Fibroblast of lung (primary cell): ENCODE results near the gene VCPKMT. TPM values are rescaled to one million over a fixed set of nuclear protein-coding genes. Genes with fewer than 3 reads are reported as not detected.

ENCODE experiments used
- DNase-seq, 2 donors: peaks; one replicate each; pipeline versions ENCODE4 v3.0.0 to v3.0.0-alpha.2; 2010; ENCODE audit warnings: low read depth in 2 of 2
- H2AFZ ChIP-seq: 2 replicates; pipeline ENCODE4 v1.5.1; 2012; ENCODE audit warnings: low read length, control low read depth, inconsistent platforms
- H3K27ac ChIP-seq: 2 replicates; pipeline ENCODE4 v1.5.1; 2011; ENCODE audit warnings: low read length, control low read depth; ENCODE audit not compliant: insufficient read depth
- H3K27me3 ChIP-seq: 2 replicates; pipeline ENCODE4 v1.5.1; 2011; ENCODE audit warnings: mild to moderate bottlenecking, low read length; ENCODE audit not compliant: control insufficient read depth, insufficient read depth
- H3K36me3 ChIP-seq: 2 replicates; pipeline ENCODE4 v1.5.1; 2011; ENCODE audit warnings: low read length; ENCODE audit not compliant: control insufficient read depth, insufficient read depth
- H3K4me1 ChIP-seq: 2 replicates; pipeline ENCODE4 v1.5.1; 2011; ENCODE audit warnings: low read length; ENCODE audit not compliant: control insufficient read depth, insufficient read depth; ENCODE audit errors: extremely low read depth
- H3K4me2 ChIP-seq: 2 replicates; pipeline ENCODE4 v1.5.1; 2011; ENCODE audit warnings: low read length, control low read depth; ENCODE audit not compliant: insufficient read depth; ENCODE audit errors: extremely low read depth
- H3K4me3 ChIP-seq, 4 experiments: fragments of 200-600 bp in 1 of 4; sonication (generic) in 1 of 4; replicated peaks in 1 of 4; 2 replicates each; pipeline ENCODE4 v1.5.1; 2011 to 2016; ENCODE audit warnings: low read length in 4 of 4, low read depth in 3 of 4, mild to moderate bottlenecking in 3 of 4, control low read depth in 2 of 4, inconsistent platforms in 1 of 4, mixed read lengths in 1 of 4; ENCODE audit not compliant: insufficient read depth in 1 of 4; ENCODE audit errors: control extremely low read depth in 1 of 4
- H3K79me2 ChIP-seq: 2 replicates; pipeline ENCODE4 v1.5.1; 2012; ENCODE audit warnings: mild to moderate bottlenecking, low read length, inconsistent platforms; ENCODE audit not compliant: control insufficient read depth, insufficient read depth
- H3K9ac ChIP-seq: 2 replicates; pipeline ENCODE4 v1.5.1; 2011; ENCODE audit warnings: mild to moderate bottlenecking, low read length, control low read depth; ENCODE audit not compliant: insufficient read depth
- H3K9me3 ChIP-seq: 2 replicates; pipeline ENCODE4 v1.5.1; 2012; ENCODE audit warnings: low read depth, low read length; ENCODE audit not compliant: control insufficient read depth, insufficient read depth
- H4K20me1 ChIP-seq: 2 replicates; pipeline ENCODE4 v1.5.1; 2011; ENCODE audit warnings: low read length; ENCODE audit not compliant: control insufficient read depth, insufficient read depth; ENCODE audit errors: extremely low read depth
- CTCF ChIP-seq, 2 donors: IDR thresholded peaks in 1 of 2; conservative IDR thresholded peaks in 1 of 2; 1 replicate in 1 of 2; 2 replicates in 1 of 2; pipeline ENCODE4 v1.5.1; 2011 to 2012; ENCODE audit warnings: low read length in 2 of 2, control low read depth in 1 of 2, inconsistent platforms in 1 of 2, low read depth in 1 of 2, mild to moderate bottlenecking in 1 of 2
- polyA plus RNA-seq, 2 donors: library from polyadenylated mRNA; depleted of rRNA in 1 of 2; stranded (reverse) in 1 of 2; unstranded in 1 of 2; fragments of >200 nt; gene quantifications; 2 replicates each; pipeline ENCODE4 v1.2.1, GENCODE V29; 2011 to 2012; ENCODE audit warnings: missing spikeins in 1 of 2
- total RNA-seq: library from RNA; depleted of rRNA; stranded (reverse); fragments of >200 nt; gene quantifications from 2 replicates; pipeline ENCODE4 v1.2.1, GENCODE V29; 2014

The VCPKMT gene
- total and polyA plus RNA-seq, 2 donors (not counting 1 experiment from before 2014, with no cell fraction given) = 3.6 to 5.3 TPM

DNA sequence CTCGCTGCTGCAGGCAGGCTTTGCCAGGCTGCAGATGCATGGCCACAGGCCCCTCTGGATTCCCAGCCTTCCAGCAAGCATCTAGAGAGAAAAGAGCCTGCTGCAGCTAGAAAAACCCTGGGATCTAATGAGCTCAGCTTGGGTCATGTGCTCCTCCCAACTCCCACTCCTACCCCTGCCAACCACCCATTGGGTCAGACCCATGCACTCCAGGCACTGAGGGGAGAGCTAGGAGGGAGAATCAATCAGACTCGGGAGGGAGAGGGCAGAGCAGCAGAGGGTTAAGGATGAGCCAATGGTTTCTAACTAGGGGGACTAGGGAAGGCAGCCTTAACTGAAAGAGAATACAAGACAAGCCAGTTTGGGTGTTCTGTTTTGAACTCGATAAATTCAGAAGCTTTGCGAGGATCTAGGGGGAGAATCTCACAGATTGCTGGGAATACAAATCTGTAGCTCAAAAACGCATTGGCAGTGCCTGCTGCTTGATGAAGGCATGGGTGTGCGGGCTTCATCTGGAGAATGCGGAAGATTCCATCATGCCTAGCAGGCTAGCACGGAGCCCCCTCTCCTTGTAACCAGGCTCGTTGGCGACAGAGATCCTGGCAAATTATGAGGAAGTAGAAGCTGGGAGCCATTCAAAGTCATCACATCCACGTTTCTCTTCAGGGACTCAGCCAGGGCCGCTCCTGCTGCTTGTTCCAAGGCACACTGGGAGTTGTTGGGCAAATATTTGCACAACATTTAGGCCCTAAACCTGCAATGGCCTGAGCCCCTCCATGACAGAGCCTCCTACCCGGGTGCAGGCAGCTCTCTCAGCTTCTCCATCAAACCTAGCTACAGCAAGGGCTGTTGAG lies 56.4 kb downstream of the VCPKMT start:
- H3K36me3 ChIP-seq = no peaks in the 10 kb centered on the region
- H3K4me1 ChIP-seq = peaks cover 24% of the 10 kb centered on the region
- no peaks in the 10 kb centered on the region for H3K27me3 ChIP-seq
- H3K27ac ChIP-seq = peak overlapping the region; percentile 95
- H3K9ac ChIP-seq = no peak overlapping the region
- no peak overlapping the region for H3K4me2 ChIP-seq
- H2AFZ ChIP-seq = no peak overlapping the region
- no peaks in the 10 kb centered on the region for H3K9me3 ChIP-seq
- TF ChIP-seq CTCF (conservative IDR thresholded peaks at IDR 0.05 in 1 of 2, IDR thresholded peaks at IDR 0.05 in 1 of 2; ENCODE audit: low read depth in 1 of 2, low read length in 2 of 2) = no peak
- H3K4me3 ChIP-seq = no peak overlapping the region
- H3K79me2 ChIP-seq = no peaks in the 10 kb centered on the region
- no peaks in the 10 kb centered on the region for H4K20me1 ChIP-seq
- no peak for DNase-seq

Other genes with a start within 250 kb of the VCPKMT start
- 48.8 and 67.4 TPM in 2 replicates for gene ARF6, start 223.5 kb downstream of the VCPKMT start, total RNA-seq
- gene ARF6, start 223.5 kb downstream of the VCPKMT start, polyA plus RNA-seq = 54.7 and 71.5 TPM in 2 replicates
- 19.5 and 23.8 TPM in 2 replicates for gene SOS2, start 115.0 kb upstream of the VCPKMT start, total RNA-seq
- 11.9 and 16.1 TPM in 2 replicates for gene SOS2, start 115.0 kb upstream of the VCPKMT start, polyA plus RNA-seq
- 3.1 and 3.8 TPM in 2 replicates for gene L2HGDH, start 195.7 kb upstream of the VCPKMT start, total RNA-seq
- 3.0 and 3.9 TPM in 2 replicates for gene L2HGDH, start 195.7 kb upstream of the VCPKMT start, polyA plus RNA-seq
- 3.1 and 4.8 TPM in 2 replicates for gene DMAC2L, start 195.8 kb upstream of the VCPKMT start, total RNA-seq
- gene DMAC2L, start 195.8 kb upstream of the VCPKMT start, polyA plus RNA-seq = 12.9 and 17.6 TPM in 2 replicates